ENCODE data around the gene CORO1A.
"Not testable (repeated sequence)": the region's sequence is repeated elsewhere in the genome, so short reads cannot be mapped to it uniquely, and the experiment has no call there.

Gene CORO1A

GRCh38 chr16:30186782-30187555 lies 3.6 kb downstream of the CORO1A start:
- H3K9me3 ChIP-seq: no peaks in the 10 kb centered on the region
- H3K4me2 ChIP-seq: peak overlapping the region; percentile 99
- H3K27ac ChIP-seq: peak overlapping the region; percentile 90
- H4K20me1 ChIP-seq: no peaks in the 10 kb centered on the region
- H3K36me3 ChIP-seq: peaks cover 15% of the 10 kb centered on the region
- TF ChIP-seq Cebpa-rat (IDR thresholded peaks at IDR 0.05): no peak
- peaks cover 43% of the 10 kb centered on the region for H3K4me1 ChIP-seq
- H3K9ac ChIP-seq: peak overlapping the region; percentile 85
- H3K4me3 ChIP-seq: peak overlapping the region; percentile 95
- no peaks in the 10 kb centered on the region for H3K27me3 ChIP-seq

GRCh38 chr16:30187556-30187865 lies 4.1 kb downstream of the CORO1A start:
- H3K27ac ChIP-seq: no peak overlapping the region
- peaks cover 15% of the 10 kb centered on the region for H3K36me3 ChIP-seq
- H3K4me1 ChIP-seq: peaks cover 40% of the 10 kb centered on the region
- H3K27me3 ChIP-seq: no peaks in the 10 kb centered on the region
- H3K4me2 ChIP-seq: peak overlapping the region; percentile 99
- H3K4me3 ChIP-seq: no peak overlapping the region
- H3K9me3 ChIP-seq: no peaks in the 10 kb centered on the region
- no peaks in the 10 kb centered on the region for H4K20me1 ChIP-seq
- TF ChIP-seq Cebpa-rat (IDR thresholded peaks at IDR 0.05): no peak
- no peak overlapping the region for H3K9ac ChIP-seq

DNA sequence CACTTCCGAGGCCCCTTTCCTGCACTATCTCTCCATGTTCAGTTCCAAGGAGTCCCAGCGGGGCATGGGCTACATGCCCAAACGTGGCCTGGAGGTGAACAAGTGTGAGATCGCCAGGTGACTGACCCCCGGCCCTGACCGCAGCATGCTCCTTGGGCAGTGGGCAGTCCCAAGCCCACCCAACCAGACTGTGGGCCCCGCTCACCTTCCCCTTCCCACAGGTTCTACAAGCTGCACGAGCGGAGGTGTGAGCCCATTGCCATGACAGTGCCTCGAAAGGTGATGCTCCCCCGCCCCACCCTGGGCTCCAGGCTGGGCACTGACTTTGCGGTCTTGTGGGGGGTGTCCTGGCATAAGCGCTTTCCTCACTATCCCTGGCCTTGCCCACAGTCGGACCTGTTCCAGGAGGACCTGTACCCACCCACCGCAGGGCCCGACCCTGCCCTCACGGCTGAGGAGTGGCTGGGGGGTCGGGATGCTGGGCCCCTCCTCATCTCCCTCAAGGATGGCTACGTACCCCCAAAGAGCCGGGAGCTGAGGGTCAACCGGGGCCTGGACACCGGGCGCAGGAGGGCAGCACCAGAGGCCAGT lies 4.7 kb downstream of the CORO1A start:
- no peaks in the 10 kb centered on the region for H3K27me3 ChIP-seq
- no peak for TF ChIP-seq Cebpa-rat (IDR thresholded peaks at IDR 0.05)
- H3K36me3 ChIP-seq: peaks cover 15% of the 10 kb centered on the region
- no peak overlapping the region for H3K9ac ChIP-seq
- H3K9me3 ChIP-seq: no peaks in the 10 kb centered on the region
- no peaks in the 10 kb centered on the region for H4K20me1 ChIP-seq
- no peak overlapping the region for H3K27ac ChIP-seq
- H3K4me2 ChIP-seq: no peak overlapping the region
- peaks cover 36% of the 10 kb centered on the region for H3K4me1 ChIP-seq
- H3K4me3 ChIP-seq: no peak overlapping the region

- Histone ChIP-seq H3K4me1 (peaks cover 14% of the 10 kb centered on the region), H3K36me3 (peaks cover 15% of the 10 kb centered on the region)
- not testable (repeated sequence) for H3K4me3 ChIP-seq, H3K9me3 ChIP-seq, H3K4me2 ChIP-seq, H3K27me3 ChIP-seq, H3K27ac ChIP-seq, H3K9ac ChIP-seq, H4K20me1 ChIP-seq
Measured at GRCh38 chr16:30191158-30191557, 7.8 kb downstream of the CORO1A start.

GRCh38 chr16:30193098-30193497 lies 9.7 kb downstream of the CORO1A start:
- H3K27me3 ChIP-seq, H3K4me1 ChIP-seq, H3K4me2 ChIP-seq, H4K20me1 ChIP-seq, H3K9ac ChIP-seq, H3K9me3 ChIP-seq, H3K36me3 ChIP-seq, H3K27ac ChIP-seq, H3K4me3 ChIP-seq: not testable (repeated sequence)

DNA sequence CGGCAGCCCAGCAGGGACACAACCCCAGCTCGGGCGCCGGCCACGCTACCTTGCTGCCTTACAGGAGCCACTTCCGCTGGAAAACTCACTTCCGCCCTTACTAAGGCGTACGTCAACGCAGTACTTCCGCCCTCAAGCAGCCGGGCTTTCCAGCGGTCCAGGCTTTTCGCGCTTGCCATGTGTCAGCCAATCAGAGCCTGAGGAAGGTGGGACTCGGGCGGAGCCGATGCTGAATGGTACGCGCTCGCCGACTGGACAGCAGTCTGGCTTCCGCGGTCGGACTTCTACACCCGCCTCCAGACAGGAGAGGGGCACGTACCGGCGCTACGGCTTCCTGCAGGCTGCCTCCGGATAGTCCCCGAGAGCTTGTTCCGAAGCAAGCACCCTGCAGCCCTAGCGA lies 10.2 kb downstream of the CORO1A start, which contains the start of the genes BOLA2B and SLX1A:
Gene BOLA2B, minus strand, starts transcription at position 52 of the 400 bp plus-strand sequence. CDS start 71 bp downstream, outside the sequence.
Gene SLX1A, plus strand, starts transcription at position 261 of the 400 bp plus-strand sequence. CDS start 210 bp downstream, outside the sequence.
- H3K9me3 ChIP-seq, H3K9ac ChIP-seq, H3K36me3 ChIP-seq, H4K20me1 ChIP-seq, H3K4me1 ChIP-seq, H3K27ac ChIP-seq, H3K27me3 ChIP-seq: not testable (repeated sequence)
- peak within 1 kb of the TSS; percentile 62 for H3K4me3 ChIP-seq
- H3K4me2 ChIP-seq: peak within 1 kb of the TSS; percentile 74

GRCh38 chr16:30194172-30194925 lies 10.9 kb downstream of the CORO1A start:
- Histone ChIP-seq H3K4me2 (peak overlapping the region; percentile 74), H3K4me3 (peak overlapping the region; percentile 62)
- H3K9ac ChIP-seq, H3K36me3 ChIP-seq, H3K4me1 ChIP-seq, H3K27me3 ChIP-seq, H4K20me1 ChIP-seq, H3K9me3 ChIP-seq, H3K27ac ChIP-seq: not testable (repeated sequence)

DNA sequence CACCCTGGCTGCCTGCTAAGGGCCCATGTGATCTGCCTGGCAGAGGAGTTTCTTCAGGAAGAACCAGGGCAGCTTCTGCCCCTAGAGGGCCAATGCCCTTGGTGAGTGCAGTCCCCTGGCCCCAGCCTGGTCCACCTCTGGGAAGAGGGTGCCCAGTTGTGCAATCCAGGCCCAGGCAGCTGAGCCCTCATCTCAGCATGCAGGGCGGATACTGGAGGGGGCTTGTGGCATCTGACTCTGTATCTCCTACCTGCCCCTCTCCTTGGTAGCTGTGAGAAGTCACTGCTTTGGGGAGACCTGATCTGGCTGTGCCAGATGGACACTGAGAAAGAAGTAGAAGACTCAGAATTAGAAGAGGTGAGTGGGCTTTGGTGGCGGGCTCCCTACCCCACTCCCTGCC lies 13.6 kb downstream of the CORO1A start:
- not testable (repeated sequence) for H3K27ac ChIP-seq, H3K4me3 ChIP-seq, H3K4me1 ChIP-seq, H4K20me1 ChIP-seq, H3K4me2 ChIP-seq, H3K27me3 ChIP-seq, H3K9ac ChIP-seq, H3K9me3 ChIP-seq, H3K36me3 ChIP-seq

GRCh38 chr16:30199049-30199448 lies 15.6 kb downstream of the CORO1A start, which contains the start of gene SULT1A3:
Gene SULT1A3, plus strand, starts transcription at chr16:30199255. Its CDS starts 1,474 bp downstream, at chr16:30200729.
- not testable (repeated sequence) for H3K4me2 ChIP-seq, H4K20me1 ChIP-seq, H3K36me3 ChIP-seq, H3K27ac ChIP-seq, H3K4me3 ChIP-seq, H3K27me3 ChIP-seq, H3K4me1 ChIP-seq, H3K9me3 ChIP-seq, H3K9ac ChIP-seq

DNA sequence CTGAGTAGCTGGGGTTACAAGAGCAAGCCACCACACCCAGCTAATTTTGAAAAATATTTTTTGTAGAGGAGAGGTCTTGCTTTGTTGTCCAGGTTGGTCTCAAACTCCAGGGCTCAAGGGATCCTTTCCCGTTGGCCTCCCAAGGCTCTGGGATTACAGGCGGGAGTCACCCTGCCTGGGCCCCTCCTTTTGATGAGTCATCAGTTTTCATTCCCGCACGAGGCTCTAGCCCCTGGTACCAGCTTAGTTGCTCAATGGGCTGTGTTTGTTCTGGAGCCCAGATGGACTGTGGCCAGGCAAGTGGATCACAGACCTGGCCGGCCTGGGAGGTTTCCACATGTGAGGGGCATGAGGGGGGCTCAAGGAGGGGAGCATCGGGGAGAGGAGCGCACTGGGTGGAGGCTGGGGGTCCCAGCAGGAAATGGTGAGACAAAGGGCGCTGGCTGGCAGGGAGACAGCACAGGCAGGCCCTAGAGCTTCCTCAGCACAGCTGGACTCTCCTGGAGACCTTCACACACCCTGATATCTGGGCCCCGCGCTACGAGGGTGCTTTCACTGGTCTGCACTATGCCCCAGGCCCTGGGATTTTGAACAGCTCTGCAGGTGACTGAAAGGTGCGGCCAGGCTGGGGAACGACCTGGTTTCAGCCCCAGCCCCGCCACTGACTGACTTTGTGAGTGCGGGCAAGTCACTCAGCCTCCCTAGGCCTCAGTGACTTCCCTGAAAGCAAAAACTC lies 16.4 kb downstream of the CORO1A start:
- not testable (repeated sequence) for H3K4me3 ChIP-seq, H3K4me1 ChIP-seq, H3K27me3 ChIP-seq, H3K27ac ChIP-seq, H3K9ac ChIP-seq, H3K36me3 ChIP-seq, H4K20me1 ChIP-seq, H3K4me2 ChIP-seq, H3K9me3 ChIP-seq

GRCh38 chr16:30205541-30206236 lies 22.3 kb downstream of the CORO1A start:
- not testable (repeated sequence) for H3K27me3 ChIP-seq, H3K9me3 ChIP-seq, H3K27ac ChIP-seq, H3K9ac ChIP-seq, H4K20me1 ChIP-seq, H3K36me3 ChIP-seq, H3K4me1 ChIP-seq
- peak overlapping the region; percentile 78 for H3K4me2 ChIP-seq
- H3K4me3 ChIP-seq: peak overlapping the region; percentile 54; the same call in 1 of the 2 replicates

DNA sequence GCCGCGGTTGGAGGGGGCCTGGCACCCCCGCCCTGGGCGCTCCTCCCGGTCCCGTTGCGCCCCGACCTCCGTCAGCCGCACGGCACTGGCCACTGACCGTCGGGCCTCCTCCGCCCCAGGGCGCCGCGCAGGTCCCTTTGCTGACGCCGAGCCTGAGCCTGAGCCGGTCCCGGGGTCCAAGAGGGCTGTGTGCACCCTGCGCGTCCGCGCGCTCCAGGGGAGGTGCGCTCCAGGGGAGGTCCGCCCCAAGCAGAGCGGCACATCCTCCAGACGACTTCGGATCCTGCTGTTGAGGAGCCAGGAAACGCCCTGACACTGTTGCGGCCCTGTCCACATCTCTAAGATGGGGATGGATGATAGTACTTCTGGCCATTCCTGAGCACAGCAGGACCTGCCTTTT lies 22.9 kb downstream of the CORO1A start:
- not testable (repeated sequence) for H3K36me3 ChIP-seq, H3K27ac ChIP-seq, H4K20me1 ChIP-seq, H3K27me3 ChIP-seq, H3K9me3 ChIP-seq, H3K9ac ChIP-seq, H3K4me1 ChIP-seq
- H3K4me3 ChIP-seq: peak overlapping the region; percentile 54; the same call in 1 of the 2 replicates
- H3K4me2 ChIP-seq: peak overlapping the region; percentile 78

DNA sequence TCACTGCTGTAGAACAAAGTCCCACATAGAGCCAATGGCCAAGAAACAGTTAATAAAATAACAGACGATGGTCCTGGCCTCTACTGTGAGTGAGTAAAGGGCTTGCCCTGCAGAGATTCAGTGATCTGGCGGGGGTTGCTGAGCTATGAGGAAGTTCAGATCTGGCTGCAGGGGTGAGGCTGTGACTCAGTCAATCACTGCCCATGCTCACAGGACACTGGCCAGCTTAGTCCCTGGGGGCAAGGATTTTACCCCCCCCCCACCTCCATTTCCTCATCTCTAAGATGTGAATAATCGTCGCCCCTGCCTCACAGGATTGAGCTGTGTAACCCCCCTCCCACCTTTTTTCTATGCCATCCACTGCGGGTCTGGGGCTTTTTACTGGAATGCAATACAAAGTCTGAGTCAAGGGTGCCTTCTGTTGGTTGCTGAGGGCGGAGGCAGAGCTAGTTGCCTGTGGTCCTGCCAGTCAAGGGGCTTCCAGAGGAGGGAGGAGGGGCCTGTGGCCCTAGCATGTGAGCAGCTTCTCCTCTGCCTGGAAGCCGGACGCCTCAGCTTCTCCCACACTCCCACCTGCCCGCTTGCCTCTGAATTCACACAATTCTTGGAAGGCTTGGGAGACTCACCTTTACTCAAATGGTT lies 23.8 kb downstream of the CORO1A start:
- H3K27me3 ChIP-seq, H3K4me3 ChIP-seq, H4K20me1 ChIP-seq, H3K9ac ChIP-seq, H3K4me1 ChIP-seq, H3K27ac ChIP-seq, H3K4me2 ChIP-seq, H3K36me3 ChIP-seq, H3K9me3 ChIP-seq: not testable (repeated sequence)
